Measurements from ENCODE around the gene PADI2.

- no peak for TF ChIP-seq BRCA1 (IDR thresholded peaks at IDR 0.05; ENCODE audit: low read depth, low read length)
- TF ChIP-seq PHF8 (conservative IDR thresholded peaks at IDR 0.05; ENCODE audit: low read depth, low read length): no peak
Observed at GRCh38 chr1:17067069-17067426, 52.2 kb downstream of the PADI2 start.
